ENCODE data around the gene LUZP4. TPM values are rescaled to one million over a fixed set of nuclear protein-coding genes. Genes with fewer than 3 reads are reported as not detected.

The LUZP4 gene
- total and polyA plus RNA-seq, 2 experiments from 2014 or later, result not detected

- TF ChIP-seq REST (IDR thresholded peaks at IDR 0.05; ENCODE audit: unreplicated experiment), result no peak
- no peak for TF ChIP-seq ZNF462 (CRISPR knock-in tag; IDR thresholded peaks at IDR 0.05)
- no peak for TF ChIP-seq STAT1 (IDR thresholded peaks at IDR 0.05; ENCODE audit: unreplicated experiment)
Observed at GRCh38 chrX:115261148-115261547, 28.4 kb upstream of the LUZP4 start (continued).

GRCh38 chrX:115264009-115264408, 25.5 kb upstream of the LUZP4 start:
- no peak for TF ChIP-seq EZH2phosphoT487 (IDR thresholded peaks at IDR 0.05; ENCODE audit: unreplicated experiment)
- no peak for TF ChIP-seq ETS1 (IDR thresholded peaks at IDR 0.05)
- Histone ChIP-seq H3K4me1 (ENCODE audit: insufficient read depth) (no peaks in the 10 kb centered on the region), H4K20me1 (replicated peaks; ENCODE audit: insufficient read depth) (no peaks in the 10 kb centered on the region), H3K9me2 (ENCODE audit: insufficient read depth) (no peaks in the 10 kb centered on the region), H3K27me3 (ENCODE audit: insufficient read depth) (no peaks in the 10 kb centered on the region), H2AFZ (no peak overlapping the region), H3K79me2 (replicated peaks; ENCODE audit: insufficient read depth) (no peaks in the 10 kb centered on the region), H3K4me2 (no peak overlapping the region), H3K36me3 (ENCODE audit: insufficient read depth) (no peaks in the 10 kb centered on the region), H3K27ac (ENCODE audit: low read depth) (no peak overlapping the region), H3F3A (replicated peaks; ENCODE audit: low read depth) (no peaks in the 10 kb centered on the region), H3K4me3 (no peak overlapping the region)
- Mint-ChIP-seq H3K4me1 (no peaks in the 10 kb centered on the region; the same call in 2 of the 3 replicates), H3K4me3 (no peak overlapping the region), H3K9me3 (no peaks in the 10 kb centered on the region), H3K27me3 (ENCODE audit: insufficient read depth, low read depth, poor library complexity) (peaks cover 1% of the 10 kb centered on the region), H3K36me3 (ENCODE audit: low read depth) (no peaks in the 10 kb centered on the region), H3K27ac (no peak overlapping the region)
- DNase-seq (ENCODE audit: low spot score) (no peak), ATAC-seq (no peak)
